Activated CD8-positive, alpha-beta T cell treated with anti-CD3 and anti-CD28 coated beads, Interleukin-2, amount 10 ng/mL, durations not matched to agents 7 days and 5 days (primary cell): Measurements from ENCODE around the gene KCNMA1. TPM values are rescaled to one million over a fixed set of nuclear protein-coding genes. Genes with fewer than 3 reads are reported as not detected.

Experiments used
- ATAC-seq: fragments of 150-1000 bp; cut with Tn5 transposase; one replicate; pipeline ENCODE4 v1.10.0; 2021; ENCODE audit warnings: moderate library complexity
- CTCF ChIA-PET: fragments of 350-600 bp; sonication (Branson Sonifier 250); formaldehyde crosslinking; loops from one replicate; lab custom pipeline; 2021; ENCODE audit warnings: antibody characterized with exemption; lab: Charles Lee
- POLR2A ChIA-PET: fragments of 350-600 bp; sonication (Branson Sonifier 250); formaldehyde crosslinking; loops from one replicate; lab custom pipeline; 2021; ENCODE audit warnings: antibody characterized with exemption; lab: Charles Lee
- DNase-seq: peaks from one replicate; pipeline ENCODE4 v3.0.0-alpha.2; 2020
- H3K27ac Mint-ChIP-seq: one replicate; pipeline ENCODE4 v1.8.0; 2021; ENCODE audit warnings: mild to moderate bottlenecking, mixed read lengths
- H3K27me3 Mint-ChIP-seq: one replicate; pipeline ENCODE4 v1.8.0; 2021; ENCODE audit warnings: low read depth, mixed read lengths
- H3K36me3 Mint-ChIP-seq: one replicate; pipeline ENCODE4 v1.8.0; 2021; ENCODE audit warnings: low read depth, mixed read lengths
- H3K4me1 Mint-ChIP-seq: one replicate; pipeline ENCODE4 v1.8.0; 2021; ENCODE audit warnings: low read depth, mixed read lengths
- H3K4me3 Mint-ChIP-seq: one replicate; pipeline ENCODE4 v1.8.0; 2021; ENCODE audit warnings: mild to moderate bottlenecking, mixed read lengths
- H3K9me3 Mint-ChIP-seq: one replicate; pipeline ENCODE4 v1.8.0; 2022; ENCODE audit warnings: mixed read lengths; ENCODE audit not compliant: insufficient read depth
- total RNA-seq, 2 experiments: library from RNA; stranded (reverse); gene quantifications; one replicate each; pipeline ENCODE4 v1.2.3, GENCODE V29; 2021

KCNMA1 gene
- total RNA-seq, 2 experiments from 2014 or later = 0.16 TPM

- Mint-ChIP-seq H3K27ac (no peak overlapping the region), H3K27me3 (peaks cover 14% of the 10 kb centered on the region), H3K4me3 (no peak overlapping the region), H3K9me3 (no peaks in the 10 kb centered on the region), H3K36me3 (no peaks in the 10 kb centered on the region), H3K4me1 (peaks cover 8% of the 10 kb centered on the region)
- ATAC-seq = no peak
- ChIA-PET POLR2A (no interaction called here), CTCF (no interaction called here)
- DNase-seq = no peak
Measured at GRCh38 chr10:77256346-77256745, 381.3 kb downstream of the KCNMA1 start.

GRCh38 chr10:77253556-77254064, 384.0 kb downstream of the KCNMA1 start:
- DNase-seq = no peak
- Mint-ChIP-seq H3K4me1 (peaks cover 3% of the 10 kb centered on the region), H3K4me3 (no peak overlapping the region), H3K27ac (no peak overlapping the region), H3K9me3 (no peaks in the 10 kb centered on the region), H3K36me3 (no peaks in the 10 kb centered on the region), H3K27me3 (peaks cover 4% of the 10 kb centered on the region)
- CTCF ChIA-PET = interaction anchor here (0.7 to 0.8 kb wide), 2 partner anchors 9 to 387 kb away, joined by 3 read pairs; no protein-coding TSS in a partner anchor
- POLR2A ChIA-PET = no interaction called here
- no peak for ATAC-seq

- H3K27ac Mint-ChIP-seq = no peak overlapping the region
- no peaks in the 10 kb centered on the region for H3K9me3 Mint-ChIP-seq
- POLR2A ChIA-PET = interaction anchor here (0.7 kb wide), 1 partner anchor 11 kb away, joined by 3 read pairs; no protein-coding TSS in a partner anchor
- H3K27me3 Mint-ChIP-seq = peaks cover 4% of the 10 kb centered on the region
- DNase-seq = no peak
- H3K4me1 Mint-ChIP-seq = peaks cover 3% of the 10 kb centered on the region
- no peaks in the 10 kb centered on the region for H3K36me3 Mint-ChIP-seq
- CTCF ChIA-PET = interaction anchor here (0.7 to 0.8 kb wide), 2 partner anchors 9 to 388 kb away, joined by 3 read pairs; no protein-coding TSS in a partner anchor
- no peak overlapping the region for H3K4me3 Mint-ChIP-seq
- ATAC-seq = no peak
Measured at GRCh38 chr10:77253147-77253545, 384.5 kb downstream of the KCNMA1 start.

DNA sequence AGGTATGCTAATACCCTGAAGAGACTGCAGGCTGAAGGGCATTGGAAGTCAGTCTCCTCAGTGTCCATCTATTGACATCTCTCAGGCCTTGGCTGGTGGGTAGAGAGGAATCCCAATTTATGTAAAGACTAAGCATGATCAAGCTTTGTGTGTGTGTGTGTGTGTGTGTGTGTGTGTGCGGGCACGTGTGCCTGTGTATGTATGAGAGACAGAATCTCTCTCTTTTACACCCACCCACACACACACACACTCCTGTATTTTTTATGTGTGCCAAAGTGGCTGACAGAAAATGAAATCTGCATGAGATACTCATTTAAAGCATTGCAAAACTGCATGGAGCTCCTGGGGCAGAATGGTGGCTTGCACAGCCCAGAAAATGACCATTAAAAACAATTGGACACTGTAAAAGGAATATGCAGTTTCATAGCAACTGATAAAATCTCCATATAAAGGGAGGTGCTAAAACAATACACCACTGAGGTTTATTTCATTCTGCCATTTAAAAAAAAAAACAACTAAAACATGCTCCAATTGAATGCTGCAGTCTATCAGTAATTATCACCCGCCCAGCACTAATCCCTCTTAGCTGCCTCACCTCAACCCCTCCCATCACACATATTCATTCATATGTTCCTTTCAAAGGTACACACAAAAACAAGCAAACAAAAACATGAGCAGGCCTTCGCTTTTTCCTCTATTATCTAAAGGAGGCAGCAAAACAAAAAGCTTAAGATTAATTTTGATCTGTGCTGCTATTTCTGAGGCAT, 385.0 kb downstream of the KCNMA1 start:
- ChIA-PET CTCF (interaction anchor here (0.7 to 0.8 kb wide), 2 partner anchors 10 to 389 kb away, joined by 3 read pairs; no protein-coding TSS in a partner anchor), POLR2A (interaction anchor here (0.7 kb wide), 1 partner anchor 12 kb away, joined by 3 read pairs; no protein-coding TSS in a partner anchor)
- H3K27me3 Mint-ChIP-seq = peaks cover 4% of the 10 kb centered on the region
- peaks cover 3% of the 10 kb centered on the region for H3K4me1 Mint-ChIP-seq
- H3K36me3 Mint-ChIP-seq = no peaks in the 10 kb centered on the region
- H3K9me3 Mint-ChIP-seq = no peaks in the 10 kb centered on the region
- H3K4me3 Mint-ChIP-seq = no peak overlapping the region
- no peak for ATAC-seq
- no peak for DNase-seq
- H3K27ac Mint-ChIP-seq = no peak overlapping the region

GRCh38 chr10:77251297-77252013, 386.2 kb downstream of the KCNMA1 start:
- ATAC-seq (peak; percentile 49), DNase-seq (peak; percentile 42)
- Mint-ChIP-seq H3K9me3 (no peaks in the 10 kb centered on the region), H3K27me3 (peaks cover 2% of the 10 kb centered on the region), H3K4me1 (peaks cover 3% of the 10 kb centered on the region), H3K4me3 (no peak overlapping the region), H3K27ac (no peak overlapping the region), H3K36me3 (no peaks in the 10 kb centered on the region)
- POLR2A ChIA-PET = no interaction called here
- CTCF ChIA-PET = interaction anchor here (0.9 to 2.6 kb wide), 7 partner anchors 10 to 393 kb away, joined by 3 to 11 read pairs (median 5); no protein-coding TSS in a partner anchor

GRCh38 chr10:77249901-77250459, 387.6 kb downstream of the KCNMA1 start:
- no peak overlapping the region for H3K27ac Mint-ChIP-seq
- no peaks in the 10 kb centered on the region for H3K36me3 Mint-ChIP-seq
- POLR2A ChIA-PET = no interaction called here
- peaks cover 2% of the 10 kb centered on the region for H3K27me3 Mint-ChIP-seq
- DNase-seq (no peak), ATAC-seq (no peak)
- H3K4me1 Mint-ChIP-seq = peaks cover 3% of the 10 kb centered on the region
- CTCF ChIA-PET = interaction anchor here (0.6 to 2.6 kb wide), 8 partner anchors 15 to 395 kb away, joined by 3 to 11 read pairs (median 4); no protein-coding TSS in a partner anchor
- H3K9me3 Mint-ChIP-seq = no peaks in the 10 kb centered on the region
- no peak overlapping the region for H3K4me3 Mint-ChIP-seq

DNA sequence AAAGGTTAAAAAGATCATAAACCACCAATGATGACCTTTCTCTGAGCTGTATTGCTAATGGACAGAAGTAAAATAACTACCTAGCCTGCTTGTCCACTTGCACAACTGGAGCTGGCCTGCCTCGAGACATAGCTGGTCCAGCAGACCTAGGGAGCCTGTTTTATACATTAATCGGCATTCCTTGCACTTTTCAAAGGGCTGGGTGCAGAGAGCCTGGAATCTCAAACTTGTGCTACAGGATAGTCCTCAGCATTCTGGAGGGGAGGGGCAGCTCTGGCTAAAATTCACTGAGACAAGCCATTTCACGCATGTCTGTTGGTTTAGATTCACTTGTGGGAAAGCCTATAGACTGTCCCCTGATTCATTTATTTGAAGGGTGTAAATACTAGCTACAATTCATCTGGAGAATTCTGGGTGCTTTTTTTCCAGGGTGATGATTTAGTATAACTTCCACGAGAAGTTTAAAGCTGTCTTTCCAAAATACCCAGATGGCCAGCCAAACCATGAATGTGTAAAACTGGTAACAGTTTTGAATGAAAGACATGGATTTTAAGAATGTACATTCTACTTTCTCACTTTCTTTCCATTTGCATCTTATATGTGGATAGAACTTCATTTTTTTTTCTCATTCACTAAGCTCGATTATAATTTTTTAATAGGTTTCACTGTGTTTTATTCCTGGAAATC, 389.4 kb downstream of the KCNMA1 start:
- ChIA-PET POLR2A (interaction anchor here (0.6 kb wide), 1 partner anchor 57 kb away, joined by 3 read pairs; no protein-coding TSS in a partner anchor), CTCF (interaction anchor here (0.9 to 2.5 kb wide), 4 partner anchors 16 to 397 kb away, joined by 3 to 8 read pairs (median 3); no protein-coding TSS in a partner anchor)
- ATAC-seq = no peak
- Mint-ChIP-seq H3K9me3 (no peaks in the 10 kb centered on the region), H3K4me1 (peaks cover 3% of the 10 kb centered on the region), H3K36me3 (no peaks in the 10 kb centered on the region), H3K4me3 (no peak overlapping the region), H3K27ac (no peak overlapping the region), H3K27me3 (peaks cover 1% of the 10 kb centered on the region)
- no peak for DNase-seq

- POLR2A ChIA-PET = no interaction called here
- no peaks in the 10 kb centered on the region for H3K36me3 Mint-ChIP-seq
- no peak for DNase-seq
- ATAC-seq = no peak
- H3K27ac Mint-ChIP-seq = no peak overlapping the region
- peaks cover 1% of the 10 kb centered on the region for H3K27me3 Mint-ChIP-seq
- no peak overlapping the region for H3K4me3 Mint-ChIP-seq
- CTCF ChIA-PET = interaction anchor here (0.9 to 1.1 kb wide), 3 partner anchors 17 to 397 kb away, joined by 3 read pairs; no protein-coding TSS in a partner anchor
- no peaks in the 10 kb centered on the region for H3K4me1 Mint-ChIP-seq
- H3K9me3 Mint-ChIP-seq = no peaks in the 10 kb centered on the region
Measured at GRCh38 chr10:77247031-77247990, 390.3 kb downstream of the KCNMA1 start.

- no peak for DNase-seq
- CTCF ChIA-PET = interaction anchor here (0.5 kb wide), 1 partner anchor 1066 kb away, joined by 3 read pairs; no protein-coding TSS in a partner anchor
- no peak overlapping the region for H3K27ac Mint-ChIP-seq
- no peak for ATAC-seq
- no peaks in the 10 kb centered on the region for H3K36me3 Mint-ChIP-seq
- peaks cover 1% of the 10 kb centered on the region for H3K27me3 Mint-ChIP-seq
- POLR2A ChIA-PET = no interaction called here
- no peaks in the 10 kb centered on the region for H3K4me1 Mint-ChIP-seq
- H3K9me3 Mint-ChIP-seq = no peaks in the 10 kb centered on the region
- H3K4me3 Mint-ChIP-seq = no peak overlapping the region
Measured at GRCh38 chr10:77245953-77246352, 391.7 kb downstream of the KCNMA1 start.

- POLR2A ChIA-PET = no interaction called here
- no peaks in the 10 kb centered on the region for H3K9me3 Mint-ChIP-seq
- no peaks in the 10 kb centered on the region for H3K4me1 Mint-ChIP-seq
- DNase-seq (no peak), ATAC-seq (no peak)
- H3K4me3 Mint-ChIP-seq = no peak overlapping the region
- H3K27me3 Mint-ChIP-seq = peaks cover 4% of the 10 kb centered on the region
- H3K27ac Mint-ChIP-seq = no peak overlapping the region
- CTCF ChIA-PET = interaction anchor here (1.5 kb wide), 1 partner anchor 80 kb away, joined by 4 read pairs; no protein-coding TSS in a partner anchor
- H3K36me3 Mint-ChIP-seq = no peaks in the 10 kb centered on the region
Measured at GRCh38 chr10:77244746-77245145, 392.9 kb downstream of the KCNMA1 start.
